Transverse colon (tissue), 3 donors: ENCODE measurements around the gene CCL4L2.
"Not testable (repeated sequence)": the region's sequence is repeated elsewhere in the genome, so short reads cannot be mapped to it uniquely, and the experiment has no call there.

Experiments
- CTCF ChIP-seq, 5 experiments: fragments of 200-600 bp in 3 of 5; fragments of 450-650 bp in 2 of 5; sonication (generic) in 3 of 5; IDR thresholded peaks; 1 replicate in 2 of 5; 2 replicates in 3 of 5; pipeline ENCODE4 v1.5.1; 2016 to 2017; ENCODE audit warnings: antibody characterized with exemption in 5 of 5, inconsistent platforms in 3 of 5, mild to moderate bottlenecking in 2 of 5, moderate library complexity in 1 of 5
- EP300 ChIP-seq: sonication (generic); formaldehyde crosslinking; IDR thresholded peaks from one replicate; pipeline ENCODE4 v1.6.1; 2017; ENCODE audit warnings: antibody characterized with exemption, low read depth
- POLR2A ChIP-seq: fragments of 450-650 bp; IDR thresholded peaks from one replicate; pipeline ENCODE4 v1.6.1; 2016; ENCODE audit warnings: antibody characterized with exemption, mild to moderate bottlenecking, moderate library complexity

GRCh38 chr17:36181446-36182175 lies 29.3 kb upstream of the CCL4L2 start:
- TF ChIP-seq CTCF (IDR thresholded peaks at IDR 0.05); POLR2A; EP300: not testable (repeated sequence)
